Activated naive CD8-positive, alpha-beta T cell treated with anti-CD3 and anti-CD28 coated beads, Interleukin-2, amount 10 ng/mL, durations not matched to agents 7 days and 5 days (primary cell): Measurements from ENCODE around the gene STAU1. TPM values are rescaled to one million over a fixed set of nuclear protein-coding genes. Genes with fewer than 3 reads are reported as not detected.
"Not testable (repeated sequence)": the region's sequence is repeated elsewhere in the genome, so short reads cannot be mapped to it uniquely, and the experiment has no call there.

Experiments used
- ATAC-seq: fragments of 150-1000 bp; cut with Tn5 transposase; one replicate; pipeline ENCODE4 v1.10.0; 2021; ENCODE audit warnings: low read depth, moderate library complexity
- POLR2A ChIA-PET: fragments of 350-600 bp; sonication (Branson Sonifier 250); formaldehyde crosslinking; loops from one replicate; lab custom pipeline; 2021; ENCODE audit warnings: antibody characterized with exemption; lab: Charles Lee
- DNase-seq: peaks from one replicate; pipeline ENCODE4 v3.0.0; 2021
- H3K27ac Mint-ChIP-seq: one replicate; pipeline ENCODE4 v1.8.0; 2022; ENCODE audit warnings: mild to moderate bottlenecking, mixed read lengths
- H3K27me3 Mint-ChIP-seq: one replicate; pipeline ENCODE4 v1.8.0; 2022; ENCODE audit warnings: mild to moderate bottlenecking, moderate library complexity, mixed read lengths
- H3K36me3 Mint-ChIP-seq: one replicate; pipeline ENCODE4 v1.8.0; 2021; ENCODE audit warnings: mild to moderate bottlenecking, mixed read lengths
- H3K4me1 Mint-ChIP-seq: one replicate; pipeline ENCODE4 v1.8.0; 2021; ENCODE audit warnings: mixed read lengths
- H3K4me3 Mint-ChIP-seq: one replicate; pipeline ENCODE4 v1.8.0; 2022; ENCODE audit warnings: mild to moderate bottlenecking, moderate library complexity, mixed read lengths
- H3K9me3 Mint-ChIP-seq: one replicate; pipeline ENCODE4 v1.8.0; 2021; ENCODE audit warnings: mixed read lengths
- total RNA-seq, 2 experiments: library from RNA; stranded (reverse); gene quantifications; one replicate each; pipeline ENCODE4 v1.2.3, GENCODE V29; 2021

STAU1 gene
- total RNA-seq, 2 experiments from 2014 or later = 52.5 to 54.2 TPM

DNA sequence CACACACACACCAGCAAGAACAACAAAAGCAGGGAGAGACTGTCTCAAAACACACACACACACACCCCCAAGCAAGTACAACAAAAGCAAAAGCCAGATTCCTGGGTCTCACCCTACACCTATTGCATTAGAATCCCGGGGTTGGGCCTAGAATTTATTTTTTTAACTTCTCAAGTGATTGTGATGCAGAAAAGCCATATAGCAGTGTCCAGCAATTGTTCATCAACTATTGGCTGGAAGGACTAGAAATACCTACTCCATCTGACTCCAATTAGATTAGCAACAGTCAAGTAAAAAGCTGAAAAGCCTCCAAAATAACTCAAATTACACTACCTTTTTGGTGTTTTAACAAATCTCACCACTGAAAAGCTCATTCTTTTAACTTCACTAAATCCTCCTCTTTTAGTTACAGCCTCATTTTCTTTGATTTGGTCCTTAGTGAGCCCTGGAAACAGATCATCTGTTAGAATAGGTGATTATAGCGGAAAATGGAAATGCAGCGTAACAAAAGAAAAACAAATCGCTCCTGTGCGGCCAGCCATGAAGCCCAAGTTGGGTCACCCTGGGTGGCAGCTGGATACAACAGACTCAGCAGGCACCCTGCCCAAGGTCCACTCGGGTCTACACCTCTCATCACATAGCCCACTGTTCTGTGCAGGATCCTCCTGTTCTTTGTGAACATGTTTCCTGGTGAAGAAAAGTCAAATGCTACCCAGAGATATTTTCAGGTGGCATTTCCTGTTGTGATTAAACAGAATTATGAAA, 38.7 kb downstream of the STAU1 start:
- no peak for DNase-seq
- no peaks in the 10 kb centered on the region for H3K27me3 Mint-ChIP-seq
- H3K4me3 Mint-ChIP-seq = no peak overlapping the region
- ATAC-seq = no peak
- peak overlapping the region; percentile 60 for H3K27ac Mint-ChIP-seq
- peaks cover 29% of the 10 kb centered on the region for H3K36me3 Mint-ChIP-seq
- no peaks in the 10 kb centered on the region for H3K9me3 Mint-ChIP-seq
- peaks cover 2% of the 10 kb centered on the region for H3K4me1 Mint-ChIP-seq
- POLR2A ChIA-PET = interaction anchor here (0.7 kb wide), 1 partner anchor 79 kb away, joined by 4 read pairs; no protein-coding TSS in a partner anchor

DNA sequence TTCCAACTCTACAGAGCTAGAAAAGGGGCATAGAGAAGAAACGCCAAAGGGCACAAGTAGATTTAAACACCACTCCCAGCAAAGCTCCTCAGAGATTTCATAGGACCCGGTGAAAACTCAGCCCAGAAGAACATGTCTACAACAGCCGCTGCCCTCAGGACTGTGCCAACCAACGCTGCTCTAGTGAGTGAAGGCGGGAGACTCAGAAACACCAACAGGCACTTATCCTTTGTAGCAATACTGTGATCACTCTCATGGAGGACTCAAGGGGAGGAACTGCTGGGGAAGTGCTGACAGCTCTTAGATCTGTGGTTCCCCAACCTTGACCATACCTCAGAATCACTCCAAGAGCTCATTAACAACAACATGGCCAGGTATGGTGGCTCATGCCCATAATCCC, 39.5 kb downstream of the STAU1 start:
- Mint-ChIP-seq H3K27me3 (no peaks in the 10 kb centered on the region), H3K27ac (peak overlapping the region; percentile 7), H3K4me3 (no peak overlapping the region), H3K9me3 (no peaks in the 10 kb centered on the region), H3K36me3 (peaks cover 32% of the 10 kb centered on the region), H3K4me1 (peaks cover 2% of the 10 kb centered on the region)
- DNase-seq = no peak
- POLR2A ChIA-PET = interaction anchor here (0.7 kb wide), 1 partner anchor 78 kb away, joined by 4 read pairs; no protein-coding TSS in a partner anchor
- ATAC-seq = no peak

DNA sequence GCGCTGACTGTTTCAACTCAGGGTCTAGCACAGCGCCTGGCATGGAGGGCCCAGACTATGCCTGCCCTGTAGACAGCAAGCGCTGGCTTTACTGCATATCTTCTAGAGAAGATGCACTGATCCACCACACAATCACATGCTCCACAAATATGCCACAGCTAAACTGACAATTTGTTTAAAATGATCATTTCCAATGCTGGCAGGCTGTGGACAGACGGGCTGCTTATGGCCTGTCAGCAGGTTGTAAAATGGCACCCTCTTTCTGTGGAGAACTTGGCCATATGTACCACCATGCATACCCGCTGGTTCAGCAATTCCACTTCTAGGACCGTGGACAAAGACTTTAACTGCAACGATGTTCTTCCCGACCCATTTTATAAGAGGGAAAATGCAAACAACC, 40.8 kb downstream of the STAU1 start:
- no peak overlapping the region for H3K4me3 Mint-ChIP-seq
- H3K9me3 Mint-ChIP-seq = no peaks in the 10 kb centered on the region
- ATAC-seq (no peak), DNase-seq (no peak)
- POLR2A ChIA-PET = no interaction called here
- no peak overlapping the region for H3K27ac Mint-ChIP-seq
- no peaks in the 10 kb centered on the region for H3K27me3 Mint-ChIP-seq
- H3K36me3 Mint-ChIP-seq = peaks cover 39% of the 10 kb centered on the region
- H3K4me1 Mint-ChIP-seq = peaks cover 2% of the 10 kb centered on the region

DNA sequence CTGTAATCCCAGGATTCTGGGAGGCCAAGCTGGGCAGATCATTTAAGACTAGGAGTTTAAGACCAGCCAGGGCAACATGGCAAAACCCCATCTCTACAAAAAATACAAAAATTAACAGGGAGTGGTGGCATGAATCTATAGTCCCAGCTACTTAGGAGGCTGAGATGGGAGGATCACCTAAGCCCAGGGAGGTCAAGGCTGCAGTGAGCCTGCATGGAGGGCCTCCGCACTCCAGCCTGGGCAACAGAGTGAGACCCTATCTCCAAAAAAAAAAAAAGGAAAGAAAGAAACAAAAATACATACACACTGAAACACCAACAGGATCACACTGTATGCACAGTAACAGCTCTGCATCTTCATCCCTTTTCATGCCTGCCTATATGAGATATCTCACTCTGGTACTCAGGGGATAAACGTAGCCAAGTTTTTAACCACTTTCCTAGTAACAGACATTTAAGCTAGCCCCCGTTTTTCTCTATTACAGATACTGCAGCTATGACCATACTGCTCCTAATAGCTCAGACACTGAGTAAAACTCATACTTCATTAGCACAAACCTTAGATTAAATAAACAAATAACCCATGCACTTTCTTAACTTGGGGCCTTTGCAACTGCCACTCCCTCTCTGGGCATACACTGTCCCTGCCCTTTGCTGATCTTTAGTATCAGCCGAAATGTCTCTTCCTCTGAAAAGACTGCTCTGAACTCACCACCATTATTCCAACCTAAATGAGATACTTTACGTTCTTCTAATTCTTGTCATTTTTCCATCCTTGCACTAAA, 41.5 kb downstream of the STAU1 start:
- DNase-seq (no peak), ATAC-seq (no peak)
- POLR2A ChIA-PET = interaction anchor here (0.5 kb wide), 1 partner anchor 9 kb away, joined by 4 read pairs; no protein-coding TSS in a partner anchor
- Mint-ChIP-seq H3K36me3 (peaks cover 39% of the 10 kb centered on the region), H3K9me3 (no peaks in the 10 kb centered on the region), H3K27ac (no peak overlapping the region), H3K4me3 (no peak overlapping the region), H3K27me3 (no peaks in the 10 kb centered on the region), H3K4me1 (peaks cover 2% of the 10 kb centered on the region)

DNA sequence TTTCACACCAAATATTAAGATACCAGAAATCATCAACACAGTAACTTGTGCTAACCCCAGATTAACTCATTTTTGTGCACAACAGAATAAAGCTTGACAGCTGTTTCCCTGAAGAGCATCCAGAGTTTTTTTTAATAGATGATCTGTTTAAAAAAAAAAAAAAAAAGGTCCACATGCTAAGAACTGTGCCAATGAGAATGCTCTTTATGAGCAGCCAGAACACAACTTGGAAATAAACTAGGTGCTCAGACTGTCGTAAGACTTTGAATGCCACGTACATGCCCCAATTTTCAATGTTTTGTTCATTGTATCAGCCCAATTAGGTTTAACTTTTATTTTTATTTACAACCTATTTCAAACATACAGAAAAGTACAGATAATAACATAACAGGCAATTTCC, 47.3 kb downstream of the STAU1 start:
- Mint-ChIP-seq H3K4me1 (peaks cover 2% of the 10 kb centered on the region), H3K27ac (no peak overlapping the region)
- POLR2A ChIA-PET = no interaction called here

DNA sequence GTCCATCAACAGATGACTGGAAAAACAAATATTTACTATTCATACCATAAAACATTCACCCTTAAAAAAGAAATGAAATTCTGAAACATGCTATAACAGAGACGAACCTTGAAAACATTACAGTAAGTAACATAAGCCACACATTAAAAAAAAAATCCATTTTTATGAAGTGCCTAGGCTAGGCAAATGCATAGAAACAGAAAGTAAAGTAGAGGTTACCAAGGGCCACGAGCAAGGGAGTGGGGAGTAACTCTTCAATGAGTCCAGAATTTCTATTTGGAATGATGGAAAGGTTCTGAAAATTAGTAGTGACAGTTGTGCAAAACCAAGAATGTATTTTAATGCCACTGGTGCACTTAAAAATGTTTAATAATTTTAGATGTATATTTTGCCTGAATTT, 47.7 kb downstream of the STAU1 start:
- no peaks in the 10 kb centered on the region for H3K9me3 Mint-ChIP-seq
- H3K4me1 Mint-ChIP-seq = peaks cover 2% of the 10 kb centered on the region
- DNase-seq (no peak), ATAC-seq (no peak)
- H3K27ac Mint-ChIP-seq = peak overlapping the region; percentile 20
- POLR2A ChIA-PET = no interaction called here
- no peak overlapping the region for H3K4me3 Mint-ChIP-seq
- H3K27me3 Mint-ChIP-seq = no peaks in the 10 kb centered on the region
- H3K36me3 Mint-ChIP-seq = peaks cover 21% of the 10 kb centered on the region

More for the DNA sequence above, 47.3 kb downstream of the STAU1 start:
- H3K4me3 Mint-ChIP-seq = no peak overlapping the region
- no peaks in the 10 kb centered on the region for H3K27me3 Mint-ChIP-seq
- peaks cover 21% of the 10 kb centered on the region for H3K36me3 Mint-ChIP-seq
- no peaks in the 10 kb centered on the region for H3K9me3 Mint-ChIP-seq
- no peak for ATAC-seq
- DNase-seq = no peak

DNA sequence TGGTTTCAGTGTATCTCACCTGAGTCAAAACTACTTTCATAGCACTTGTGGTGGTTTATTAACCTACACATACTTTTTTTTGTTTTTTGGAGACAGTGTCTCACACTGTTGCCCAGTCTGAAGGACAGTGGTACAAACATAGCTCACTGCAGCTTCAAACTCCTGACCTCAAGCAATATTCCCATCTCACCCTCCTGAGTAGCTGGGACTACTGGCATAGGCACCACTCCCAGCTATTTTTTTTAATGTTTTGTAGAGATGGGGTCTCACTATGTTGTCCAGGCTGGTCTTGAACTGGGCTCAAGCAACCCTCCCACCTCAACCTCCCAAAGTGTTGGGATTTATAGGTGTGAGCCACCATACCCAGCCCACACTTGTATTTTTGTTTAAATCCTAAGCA, 49.7 kb downstream of the STAU1 start:
- no peaks in the 10 kb centered on the region for H3K27me3 Mint-ChIP-seq
- no peak for ATAC-seq
- H3K36me3 Mint-ChIP-seq = peaks cover 16% of the 10 kb centered on the region
- H3K27ac Mint-ChIP-seq = no peak overlapping the region
- no peak for DNase-seq
- H3K4me1 Mint-ChIP-seq = peaks cover 2% of the 10 kb centered on the region
- H3K9me3 Mint-ChIP-seq = no peaks in the 10 kb centered on the region
- POLR2A ChIA-PET = interaction anchor here (0.8 kb wide), 1 partner anchor 8 kb away, joined by 4 read pairs; no protein-coding TSS in a partner anchor
- H3K4me3 Mint-ChIP-seq = no peak overlapping the region

DNA sequence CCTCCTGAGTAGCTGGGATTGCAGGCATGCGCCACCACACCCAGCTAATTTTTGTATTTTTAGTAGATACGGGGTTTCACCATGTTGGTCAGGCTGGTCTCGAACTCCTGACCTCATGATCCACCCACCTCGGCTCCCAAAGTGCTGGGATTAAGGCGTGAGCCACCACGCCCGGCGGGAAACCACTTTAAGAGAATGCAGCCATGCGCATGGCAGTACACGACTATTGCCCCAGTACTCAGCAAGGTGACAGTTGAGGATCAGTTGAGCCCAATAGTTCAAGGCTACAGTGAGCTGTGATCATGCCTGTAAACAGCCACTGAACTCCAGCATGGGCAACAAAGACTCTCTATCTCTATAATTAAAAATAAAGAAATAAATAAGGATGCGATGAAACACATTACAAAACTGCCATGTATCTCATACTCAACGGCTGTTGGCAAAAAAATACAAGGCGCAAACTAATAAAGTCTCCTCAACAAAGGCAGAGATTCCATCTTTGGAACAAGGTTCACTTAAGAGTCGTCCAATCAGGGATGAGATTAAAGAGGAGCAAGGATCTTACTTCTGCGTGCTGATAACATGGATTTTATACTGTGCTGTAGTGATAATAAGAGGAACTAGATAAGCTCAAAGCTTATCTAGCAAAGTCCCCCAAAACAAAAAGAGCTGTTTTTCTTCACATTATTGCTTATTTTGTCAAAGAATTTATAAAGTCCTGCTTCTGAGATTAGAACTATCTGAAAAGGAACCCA, 51.1 kb downstream of the STAU1 start:
- Mint-ChIP-seq H3K27ac (no peak overlapping the region), H3K36me3 (peaks cover 9% of the 10 kb centered on the region), H3K4me3 (no peak overlapping the region), H3K4me1 (peaks cover 5% of the 10 kb centered on the region), H3K9me3 (no peaks in the 10 kb centered on the region), H3K27me3 (no peaks in the 10 kb centered on the region)
- no peak for DNase-seq
- POLR2A ChIA-PET = no interaction called here
- ATAC-seq = no peak

DNA sequence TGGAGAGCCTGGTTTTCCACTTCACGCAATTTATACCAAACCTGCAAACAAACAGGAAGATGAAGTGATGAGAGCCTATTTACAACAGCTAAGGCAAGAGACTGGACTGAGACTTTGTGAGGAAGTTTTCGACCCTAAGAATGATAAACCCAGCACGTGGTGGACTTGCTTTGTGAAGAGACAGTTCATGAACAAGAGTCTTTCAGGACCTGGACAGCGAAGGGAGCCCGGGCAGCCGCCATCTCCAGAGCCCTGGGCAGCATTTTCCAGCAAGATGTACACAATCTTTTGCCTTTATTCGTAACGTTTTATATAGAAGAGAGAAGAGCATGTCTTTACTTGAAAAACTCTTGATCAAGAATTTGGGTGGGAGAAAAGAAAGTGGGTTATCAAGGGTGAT, 53.3 kb downstream of the STAU1 start:
- ATAC-seq, H3K27me3 Mint-ChIP-seq, H3K4me3 Mint-ChIP-seq, H3K27ac Mint-ChIP-seq, H3K9me3 Mint-ChIP-seq, DNase-seq, H3K4me1 Mint-ChIP-seq, POLR2A ChIA-PET: not testable (repeated sequence)
- peaks cover 11% of the 10 kb centered on the region for H3K36me3 Mint-ChIP-seq

DNA sequence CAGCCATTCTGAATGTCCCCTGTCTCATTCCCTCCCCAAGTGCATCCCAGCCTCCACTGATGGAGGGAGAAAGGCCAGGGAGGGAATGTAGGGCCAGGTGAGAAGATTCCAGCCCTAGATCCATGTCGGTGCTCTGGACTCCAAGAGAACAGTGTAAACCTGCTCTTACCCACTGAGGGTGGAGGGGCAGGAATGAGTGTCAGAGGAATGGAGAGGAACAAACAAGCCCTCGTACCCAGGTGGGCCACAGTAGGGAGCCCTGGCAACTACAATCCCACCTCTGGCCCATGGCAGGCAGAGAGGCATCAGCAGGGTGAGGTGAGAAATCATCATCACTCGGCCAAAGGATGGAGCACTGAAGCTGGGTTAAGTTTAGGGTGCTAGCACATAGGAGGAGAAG, 54.6 kb downstream of the STAU1 start:
- H3K9me3 Mint-ChIP-seq = no peaks in the 10 kb centered on the region
- ATAC-seq (no peak), DNase-seq (no peak)
- peak overlapping the region; percentile 3 for H3K27ac Mint-ChIP-seq
- no peaks in the 10 kb centered on the region for H3K27me3 Mint-ChIP-seq
- POLR2A ChIA-PET = interaction anchor here (0.9 kb wide), 1 partner anchor 54 kb away, joined by 3 read pairs; the partner anchor contains the start of gene STAU1
- H3K4me1 Mint-ChIP-seq = peaks cover 7% of the 10 kb centered on the region
- H3K36me3 Mint-ChIP-seq = peaks cover 7% of the 10 kb centered on the region
- H3K4me3 Mint-ChIP-seq = no peak overlapping the region

DNA sequence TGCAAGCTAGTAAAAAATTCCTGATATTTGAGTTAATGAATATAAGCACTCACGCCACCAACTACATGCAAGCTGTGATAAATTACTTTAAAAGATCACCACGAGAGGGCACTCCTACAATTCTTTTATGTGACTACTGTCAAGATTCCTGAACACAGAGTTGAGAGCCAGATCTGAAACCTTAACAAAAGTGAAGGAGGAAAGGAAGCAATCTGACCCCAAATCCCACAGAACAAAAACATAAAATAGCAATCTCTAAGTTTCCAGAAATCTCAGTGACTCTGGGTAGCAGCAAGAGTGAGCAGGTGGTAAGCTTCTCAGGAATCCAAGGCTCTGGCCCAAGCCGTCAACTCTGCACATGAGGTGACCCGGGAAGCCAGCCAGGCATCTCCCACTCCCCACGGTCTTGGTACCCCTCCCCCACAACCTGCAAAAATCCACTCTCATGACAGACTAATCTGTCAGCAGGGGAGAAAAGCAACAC, 55.1 kb downstream of the STAU1 start:
- POLR2A ChIA-PET = interaction anchor here (0.9 kb wide), 1 partner anchor 55 kb away, joined by 3 read pairs; the partner anchor contains the start of gene STAU1
- Mint-ChIP-seq H3K4me3 (no peak overlapping the region), H3K4me1 (peaks cover 7% of the 10 kb centered on the region), H3K9me3 (no peaks in the 10 kb centered on the region), H3K27me3 (no peaks in the 10 kb centered on the region), H3K27ac (peak overlapping the region; percentile 15), H3K36me3 (peaks cover 8% of the 10 kb centered on the region)
- DNase-seq (no peak), ATAC-seq (peak; percentile 42)

DNA sequence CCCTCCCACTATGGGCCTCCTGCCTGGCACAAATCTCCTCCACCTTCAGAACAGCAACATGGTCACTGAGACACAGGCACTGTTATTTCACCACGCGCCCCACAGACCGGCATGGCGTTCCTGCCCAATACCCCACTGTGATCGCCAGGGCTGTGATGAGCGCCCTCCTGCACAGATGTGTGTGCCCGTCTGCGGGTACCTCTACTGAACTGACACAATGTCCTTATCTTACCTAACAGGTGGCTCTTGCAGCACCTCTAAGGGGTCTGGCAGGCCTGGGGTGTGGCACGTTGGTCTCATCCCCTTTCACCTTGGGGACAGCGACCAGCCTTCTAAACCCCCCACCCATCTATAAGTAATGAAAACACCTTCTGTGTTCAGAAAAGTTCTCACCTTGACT, 64.2 kb downstream of the STAU1 start:
- H3K27me3 Mint-ChIP-seq = no peaks in the 10 kb centered on the region
- H3K4me1 Mint-ChIP-seq = peaks cover 2% of the 10 kb centered on the region
- H3K36me3 Mint-ChIP-seq = peaks cover 34% of the 10 kb centered on the region
- H3K27ac Mint-ChIP-seq = no peak overlapping the region
- ATAC-seq (no peak), DNase-seq (no peak)
- no peaks in the 10 kb centered on the region for H3K9me3 Mint-ChIP-seq
- POLR2A ChIA-PET = no interaction called here
- no peak overlapping the region for H3K4me3 Mint-ChIP-seq

DNA sequence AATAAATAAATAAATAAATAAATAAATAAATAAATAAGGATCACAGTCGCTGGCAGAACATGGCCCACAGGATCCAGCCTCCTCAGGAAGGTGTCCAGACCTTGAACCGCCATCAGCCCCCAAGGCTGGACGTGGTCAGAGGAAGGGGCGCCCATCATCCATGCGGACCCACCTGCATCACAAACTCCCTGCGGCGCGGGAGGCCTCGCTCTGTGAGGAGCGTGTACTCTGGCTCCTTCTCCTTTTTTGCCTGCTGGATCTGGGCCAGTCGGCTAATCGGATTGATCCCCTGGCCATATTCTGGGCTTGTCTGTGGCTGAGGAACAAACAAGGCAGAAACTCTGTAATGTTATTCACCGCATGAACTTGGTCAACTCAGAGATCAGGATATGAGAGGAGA, 65.2 kb downstream of the STAU1 start:
- POLR2A ChIA-PET = no interaction called here
- Mint-ChIP-seq H3K36me3 (peaks cover 38% of the 10 kb centered on the region), H3K4me3 (no peak overlapping the region), H3K4me1 (peaks cover 2% of the 10 kb centered on the region), H3K9me3 (no peaks in the 10 kb centered on the region), H3K27me3 (no peaks in the 10 kb centered on the region), H3K27ac (no peak overlapping the region)
- DNase-seq (no peak), ATAC-seq (no peak)
